Natural killer cell (primary cell): ENCODE data around the gene CCDC17. TPM values are rescaled to one million over a fixed set of nuclear protein-coding genes. Genes with fewer than 3 reads are reported as not detected.
A peak's percentile ranks its signal among the peaks of the same experiment; 100 is the strongest.

Source experiments
- ATAC-seq, 3 donors: fragments of 150-1000 bp in 2 of 3; fragments of 200-7000 bp in 1 of 3; cut with Tn5 transposase; 1 replicate in 1 of 3; 2 replicates in 2 of 3; pipeline ENCODE4 v1.10.0; 2021; ENCODE audit warnings: mild to moderate bottlenecking in 2 of 3, moderate library complexity in 2 of 3
- DNase-seq, 2 donors: peaks; one replicate each; pipeline versions ENCODE4 v3.0.0 to v3.0.0-alpha.2; 2013 to 2021; ENCODE audit warnings: mixed read lengths in 1 of 2
- H3K27ac ChIP-seq: one replicate; pipeline ENCODE4 v1.5.1; 2013; ENCODE audit warnings: mild to moderate bottlenecking, low read length
- H3K27me3 ChIP-seq: one replicate; pipeline ENCODE4 v1.6.1; 2013; ENCODE audit warnings: low read length; ENCODE audit not compliant: control insufficient read depth, insufficient read depth
- H3K36me3 ChIP-seq: one replicate; pipeline ENCODE4 v1.6.1; 2013; ENCODE audit warnings: low read length; ENCODE audit not compliant: control insufficient read depth, insufficient read depth
- H3K4me1 ChIP-seq: one replicate; pipeline ENCODE4 v1.6.1; 2013; ENCODE audit warnings: low read length; ENCODE audit not compliant: control insufficient read depth, insufficient read depth
- H3K4me3 ChIP-seq: one replicate; pipeline ENCODE4 v1.5.1; 2013; ENCODE audit warnings: low read length
- H3K9me3 ChIP-seq: one replicate; pipeline ENCODE4 v1.6.1; 2013; ENCODE audit warnings: low read length; ENCODE audit not compliant: control insufficient read depth, insufficient read depth
- H3K27ac Mint-ChIP-seq, 2 donors: one replicate each; pipeline ENCODE4 v1.8.0; 2022; ENCODE audit warnings: mild to moderate bottlenecking in 2 of 2, mixed read lengths in 2 of 2, moderate library complexity in 1 of 2
- H3K27me3 Mint-ChIP-seq, 2 donors: one replicate each; pipeline ENCODE4 v1.8.0; 2022; ENCODE audit warnings: low read depth in 2 of 2, mixed read lengths in 2 of 2
- H3K36me3 Mint-ChIP-seq: one replicate; pipeline ENCODE4 v1.8.0; 2022; ENCODE audit warnings: mixed read lengths
- H3K4me1 Mint-ChIP-seq, 2 donors: one replicate each; pipeline ENCODE4 v1.8.0; 2022; ENCODE audit warnings: mixed read lengths in 2 of 2
- H3K4me3 Mint-ChIP-seq: one replicate; pipeline ENCODE4 v1.8.0; 2022; ENCODE audit warnings: mild to moderate bottlenecking, moderate library complexity, mixed read lengths
- H3K9me3 Mint-ChIP-seq, 2 donors: one replicate each; pipeline ENCODE4 v1.8.0; 2022; ENCODE audit warnings: mixed read lengths in 2 of 2
- WGBS: methylation state at CpG from one replicate; pipeline ENCODE4 v1.1.7; 2013; ENCODE audit warnings: missing lambda C conversion rate; ENCODE audit not compliant: insufficient coverage; 5-methylcytosine and 5-hydroxymethylcytosine counted together
- intact Hi-C: fragments of 100-400 bp; cut with micrococcal nuclease; formaldehyde crosslinking; loops from one replicate; pipeline ENCODE4 v1.14.2; 2022
- total RNA-seq, 4 donors: library from RNA; stranded (reverse); fragments of 120-200 nt in 1 of 4; gene quantifications; one replicate each; pipeline versions ENCODE4 v1.2.3 to v1.2.4, GENCODE V29; 2013 to 2022
- TF ChIP-seq, protein P1 (sequence below): fragments of 200-600 bp; IDR thresholded peaks from one replicate; pipeline ENCODE4 v1.8.0; 2022; ENCODE audit warnings: antibody characterized with exemption

The CCDC17 gene
- total RNA-seq, 3 donors from 2014 or later (not counting 1 experiment from before 2014, with no cell fraction given) = 2.9 to 4.5 (median 3.3) TPM

DNA sequence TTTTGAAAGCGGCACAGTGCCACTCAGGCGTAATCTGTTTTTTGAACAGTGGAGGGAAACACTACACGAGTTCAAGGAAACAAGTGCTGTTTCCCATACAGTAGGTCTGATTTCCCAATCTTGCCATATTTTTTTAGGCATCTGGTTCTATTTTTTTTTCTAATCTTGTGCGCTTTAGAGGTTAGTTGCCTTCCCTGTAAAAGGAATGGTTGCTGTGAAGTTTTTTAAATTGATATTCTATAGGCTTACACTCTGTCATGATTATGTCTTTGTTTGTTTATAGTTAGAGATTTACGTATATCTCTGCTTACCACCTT is 38.8 kb downstream of the CCDC17 start:
- H3K27ac ChIP-seq = peak overlapping the region; percentile 91
- H3K27me3 Mint-ChIP-seq = no peaks in the 10 kb centered on the region
- TF ChIP-seq, protein P1, sequence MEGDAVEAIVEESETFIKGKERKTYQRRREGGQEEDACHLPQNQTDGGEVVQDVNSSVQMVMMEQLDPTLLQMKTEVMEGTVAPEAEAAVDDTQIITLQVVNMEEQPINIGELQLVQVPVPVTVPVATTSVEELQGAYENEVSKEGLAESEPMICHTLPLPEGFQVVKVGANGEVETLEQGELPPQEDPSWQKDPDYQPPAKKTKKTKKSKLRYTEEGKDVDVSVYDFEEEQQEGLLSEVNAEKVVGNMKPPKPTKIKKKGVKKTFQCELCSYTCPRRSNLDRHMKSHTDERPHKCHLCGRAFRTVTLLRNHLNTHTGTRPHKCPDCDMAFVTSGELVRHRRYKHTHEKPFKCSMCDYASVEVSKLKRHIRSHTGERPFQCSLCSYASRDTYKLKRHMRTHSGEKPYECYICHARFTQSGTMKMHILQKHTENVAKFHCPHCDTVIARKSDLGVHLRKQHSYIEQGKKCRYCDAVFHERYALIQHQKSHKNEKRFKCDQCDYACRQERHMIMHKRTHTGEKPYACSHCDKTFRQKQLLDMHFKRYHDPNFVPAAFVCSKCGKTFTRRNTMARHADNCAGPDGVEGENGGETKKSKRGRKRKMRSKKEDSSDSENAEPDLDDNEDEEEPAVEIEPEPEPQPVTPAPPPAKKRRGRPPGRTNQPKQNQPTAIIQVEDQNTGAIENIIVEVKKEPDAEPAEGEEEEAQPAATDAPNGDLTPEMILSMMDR = no peak
- H3K9me3 ChIP-seq = no peaks in the 10 kb centered on the region
- H3K4me3 ChIP-seq = peak overlapping the region; percentile 97
- peaks cover 27% of the 10 kb centered on the region for H3K4me1 ChIP-seq
- 0% methylated on average over 4 of the region's 5 CpGs for WGBS
- intact Hi-C loops = loop anchor here (2.0 to 10.0 kb wide), 3 partner anchors 34 to 850 kb away; partner anchors contain the start of genes AKR1A1, GPBP1L1, KIF2C and RNU5D-1
- peak overlapping the region; percentile 92 to 99 for H3K27ac Mint-ChIP-seq
- no peaks in the 10 kb centered on the region for H3K9me3 Mint-ChIP-seq
- no peaks in the 10 kb centered on the region for H3K27me3 ChIP-seq
- peaks cover 5% of the 10 kb centered on the region for H3K36me3 Mint-ChIP-seq
- H3K4me1 Mint-ChIP-seq = peaks cover 35 to 44% of the 10 kb centered on the region in 2 donors
- DNase-seq (no peak), ATAC-seq (no peak)
- no peaks in the 10 kb centered on the region for H3K36me3 ChIP-seq
- H3K4me3 Mint-ChIP-seq = peak overlapping the region; percentile 99

DNA sequence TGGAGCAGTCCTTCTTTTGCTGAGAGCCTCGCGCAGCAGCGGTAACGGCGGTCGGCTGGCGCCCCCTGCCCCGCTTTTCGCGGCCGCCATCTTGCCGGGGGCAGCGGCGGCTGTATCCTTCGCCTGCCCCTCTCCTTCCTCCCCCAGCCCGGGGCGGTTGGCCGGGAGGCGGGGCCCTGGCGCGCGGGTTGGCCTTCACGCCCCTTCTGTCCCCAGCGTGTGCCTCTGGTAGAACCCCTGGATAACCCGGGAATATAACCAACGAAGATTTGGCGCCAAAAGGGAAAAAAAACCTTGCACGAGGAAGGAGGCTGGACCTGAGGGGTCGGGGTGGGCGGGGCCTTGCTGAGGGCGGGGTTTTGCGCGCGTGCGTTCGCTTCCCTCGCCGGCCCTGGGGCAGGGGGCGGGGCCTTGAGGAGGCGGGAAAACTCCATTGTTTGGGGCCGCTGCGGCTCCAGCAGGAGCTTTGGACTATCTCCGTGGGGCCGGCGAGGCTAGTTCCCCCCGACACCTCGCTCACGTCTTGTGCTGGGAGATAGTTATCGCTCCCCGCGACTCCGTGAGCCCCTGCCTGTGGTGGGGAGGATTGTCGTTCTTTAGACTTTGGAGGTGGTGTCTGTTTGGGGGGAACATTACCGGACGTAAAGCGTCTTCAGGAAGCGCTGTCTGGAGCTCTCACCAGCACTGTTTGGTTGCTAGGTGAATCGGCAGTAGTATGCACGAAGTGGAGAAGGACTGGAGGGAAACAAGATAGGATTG is 39.3 kb downstream of the CCDC17 start:
- DNase-seq = peak; percentile 82 to 95
- H3K4me1 ChIP-seq = peaks cover 27% of the 10 kb centered on the region

DNA sequence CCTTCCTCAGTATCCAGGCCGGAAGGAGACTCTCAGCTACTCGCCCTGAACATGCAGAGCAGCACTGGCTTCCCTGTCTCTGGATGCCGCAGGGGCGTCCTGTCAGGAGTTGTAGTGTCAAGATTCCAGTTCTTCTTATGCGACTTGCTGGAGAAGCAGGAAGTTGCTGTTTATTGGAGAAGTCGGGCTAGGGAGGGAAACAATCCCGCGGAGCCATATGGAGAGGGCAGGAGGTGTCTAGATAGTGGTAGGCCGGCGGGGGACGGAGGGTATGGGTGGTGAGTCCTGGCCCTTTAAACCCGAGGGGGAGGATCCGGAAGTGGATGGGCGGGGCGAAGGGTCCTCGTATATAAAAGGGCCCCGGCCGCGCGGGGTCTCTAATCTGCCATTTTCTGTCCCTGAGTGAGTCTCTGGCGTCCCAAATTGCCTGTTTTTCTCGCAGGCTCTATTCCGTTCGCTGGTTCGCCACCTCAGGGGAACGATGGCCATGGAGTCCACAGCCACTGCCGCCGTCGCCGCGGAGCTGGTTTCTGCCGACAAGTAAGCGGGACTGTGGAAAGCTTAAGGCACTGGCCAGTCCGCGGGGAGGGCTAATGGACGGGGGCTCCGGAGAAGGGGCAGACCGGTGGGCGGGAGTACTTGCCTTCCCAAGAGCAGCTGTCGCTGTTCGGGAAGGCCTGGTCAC is 40.0 kb downstream of the CCDC17 start, which contains the start of gene NASP:
NASP (plus strand) TSS at position 376 of the 685 bp plus-strand sequence; CDS start at position 482, 106 bp downstream.
- no peaks in the 10 kb centered on the region for H3K9me3 ChIP-seq
- H3K4me3 ChIP-seq = peak within 1 kb of the TSS; percentile 97
- no peaks in the 10 kb centered on the region for H3K27me3 ChIP-seq
- no peaks in the 10 kb centered on the region for H3K27me3 Mint-ChIP-seq
- intact Hi-C loops = loop anchor here (1.0 to 10.0 kb wide), 5 partner anchors 33 to 849 kb away; partner anchors contain the start of genes AKR1A1, CCDC163, GPBP1L1 and KIF2C
- TF ChIP-seq, protein P1 = no peak
- H3K4me1 ChIP-seq = peaks cover 27% of the 10 kb centered on the region
- under 1% methylated on average over 40 of the region's 41 CpGs for WGBS
- no peaks in the 10 kb centered on the region for H3K36me3 ChIP-seq
- DNase-seq (peak; percentile 91 to 96), ATAC-seq (peak; percentile 63 to 79 (median 67))
- H3K27ac ChIP-seq = peak within 1 kb of the TSS; percentile 91
- peaks cover 35 to 38% of the 10 kb centered on the region in 2 donors for H3K4me1 Mint-ChIP-seq
- peak within 1 kb of the TSS; percentile 99 for H3K4me3 Mint-ChIP-seq
- H3K27ac Mint-ChIP-seq = peak within 1 kb of the TSS; percentile 92 to 99
- no peaks in the 10 kb centered on the region for H3K9me3 Mint-ChIP-seq
- H3K36me3 Mint-ChIP-seq = peaks cover 5% of the 10 kb centered on the region

More for the DNA sequence above, 39.3 kb downstream of the CCDC17 start:
- Mint-ChIP-seq H3K9me3 (no peaks in the 10 kb centered on the region), H3K27me3 (no peaks in the 10 kb centered on the region), H3K4me3 (peak overlapping the region; percentile 99), H3K4me1 (peaks cover 35 to 44% of the 10 kb centered on the region in 2 donors), H3K27ac (peak overlapping the region; percentile 92 to 99), H3K36me3 (peaks cover 5% of the 10 kb centered on the region)
- Histone ChIP-seq H3K27ac (peak overlapping the region; percentile 91), H3K36me3 (no peaks in the 10 kb centered on the region), H3K27me3 (no peaks in the 10 kb centered on the region), H3K9me3 (no peaks in the 10 kb centered on the region), H3K4me3 (peak overlapping the region; percentile 97)
- TF ChIP-seq, protein P1 = no peak
- intact Hi-C loops = loop anchor here (1.0 to 10.0 kb wide), 5 partner anchors 34 to 850 kb away; partner anchors contain the start of genes AKR1A1, CCDC163, GPBP1L1 and KIF2C
- WGBS = under 1% methylated on average over 59 of the region's 59 CpGs
- ATAC-seq = peak; percentile 57 to 73 (median 60)
